ENCODE data around the gene EPHA3. TPM values are rescaled to one million over a fixed set of nuclear protein-coding genes. Genes with fewer than 3 reads are reported as not detected.

Gene EPHA3
- total RNA-seq, 1 donor from 2014 or later: 5.0 TPM

- DNase-seq (ENCODE audit: low read depth): no peak
- Histone ChIP-seq H2AFZ (ENCODE audit: low read depth, low read length) (peak overlapping the region; percentile 95), H3K4me3 (ENCODE audit: insufficient read depth, low read depth, low read length) (peak overlapping the region; percentile 70), H3K36me3 (ENCODE audit: insufficient read depth, low read length) (no peaks in the 10 kb centered on the region), H3K27me3 (ENCODE audit: insufficient read depth, low read length) (no peaks in the 10 kb centered on the region), H3K9me3 (ENCODE audit: insufficient read depth, low read depth, low read length) (no peaks in the 10 kb centered on the region), H3K79me2 (ENCODE audit: insufficient read depth, low read length) (no peaks in the 10 kb centered on the region), H3K9ac (ENCODE audit: low read length) (peak overlapping the region; percentile 56), H3K4me1 (ENCODE audit: insufficient read depth, low read length) (no peaks in the 10 kb centered on the region), H3K4me2 (ENCODE audit: low read length) (peak overlapping the region; percentile 93), H3K27ac (ENCODE audit: low read depth, low read length) (no peak overlapping the region), H4K20me1 (ENCODE audit: insufficient read depth, low read length) (no peaks in the 10 kb centered on the region)
- FAIRE-seq: no peak
- Mint-ChIP-seq H3K36me3 (ENCODE audit: low read depth, unreplicated experiment) (no peaks in the 10 kb centered on the region), H3K27me3 (ENCODE audit: low read depth, unreplicated experiment) (peaks cover 6% of the 10 kb centered on the region), H3K4me3 (ENCODE audit: unreplicated experiment) (peak overlapping the region; percentile 89), H3K9me3 (ENCODE audit: unreplicated experiment) (no peaks in the 10 kb centered on the region), H3K4me1 (ENCODE audit: low read depth, unreplicated experiment) (no peaks in the 10 kb centered on the region), H3K27ac (ENCODE audit: unreplicated experiment) (no peak overlapping the region)
- TF ChIP-seq CTCF (IDR thresholded peaks at IDR 0.05; ENCODE audit: insufficient read depth, low read depth, low read length) (no peak), EZH2 (IDR thresholded peaks at IDR 0.05; ENCODE audit: insufficient read depth, low read length) (no peak)
Observed at GRCh38 chr3:89108291-89108550, 800 bp downstream of the EPHA3 start.

- Histone ChIP-seq H3K27ac (ENCODE audit: low read depth, low read length) (no peak overlapping the region), H3K4me3 (ENCODE audit: insufficient read depth, low read depth, low read length) (no peak overlapping the region), H3K4me2 (ENCODE audit: low read length) (no peak overlapping the region), H3K36me3 (ENCODE audit: insufficient read depth, low read length) (no peaks in the 10 kb centered on the region), H3K27me3 (ENCODE audit: insufficient read depth, low read length) (no peaks in the 10 kb centered on the region), H4K20me1 (ENCODE audit: insufficient read depth, low read length) (no peaks in the 10 kb centered on the region), H3K9ac (ENCODE audit: low read length) (no peak overlapping the region), H3K4me1 (ENCODE audit: insufficient read depth, low read length) (peaks cover 7% of the 10 kb centered on the region), H2AFZ (ENCODE audit: low read depth, low read length) (no peak overlapping the region), H3K79me2 (ENCODE audit: insufficient read depth, low read length) (no peaks in the 10 kb centered on the region), H3K9me3 (ENCODE audit: insufficient read depth, low read depth, low read length) (no peaks in the 10 kb centered on the region)
- no peaks in the 10 kb centered on the region for H3K27me3 Mint-ChIP-seq (ENCODE audit: low read depth, unreplicated experiment)
- H3K9me3 Mint-ChIP-seq (ENCODE audit: unreplicated experiment): no peaks in the 10 kb centered on the region
- no peak overlapping the region for H3K27ac Mint-ChIP-seq (ENCODE audit: unreplicated experiment)
- no peak overlapping the region for H3K4me3 Mint-ChIP-seq (ENCODE audit: unreplicated experiment)
- DNase-seq (ENCODE audit: low read depth): no peak
- no peaks in the 10 kb centered on the region for H3K36me3 Mint-ChIP-seq (ENCODE audit: low read depth, unreplicated experiment)
- no peak for FAIRE-seq
- peaks cover 6% of the 10 kb centered on the region for H3K4me1 Mint-ChIP-seq (ENCODE audit: low read depth, unreplicated experiment)
- no peak for TF ChIP-seq EZH2 (IDR thresholded peaks at IDR 0.05; ENCODE audit: insufficient read depth, low read length)
- no peak for TF ChIP-seq CTCF (IDR thresholded peaks at IDR 0.05; ENCODE audit: insufficient read depth, low read depth, low read length)
Observed at GRCh38 chr3:89113344-89113743, 5.9 kb downstream of the EPHA3 start.

GRCh38 chr3:89113893-89114840 lies 6.7 kb downstream of the EPHA3 start:
- Mint-ChIP-seq H3K36me3 (ENCODE audit: low read depth, unreplicated experiment) (no peaks in the 10 kb centered on the region), H3K27me3 (ENCODE audit: low read depth, unreplicated experiment) (no peaks in the 10 kb centered on the region), H3K27ac (ENCODE audit: unreplicated experiment) (peak overlapping the region; percentile 67), H3K9me3 (ENCODE audit: unreplicated experiment) (no peaks in the 10 kb centered on the region), H3K4me3 (ENCODE audit: unreplicated experiment) (peak overlapping the region; percentile 87), H3K4me1 (ENCODE audit: low read depth, unreplicated experiment) (peaks cover 6% of the 10 kb centered on the region)
- FAIRE-seq (no peak), DNase-seq (ENCODE audit: low read depth) (peak; percentile 65)
- H2AFZ ChIP-seq (ENCODE audit: low read depth, low read length): peak overlapping the region; percentile 98
- H3K4me1 ChIP-seq (ENCODE audit: insufficient read depth, low read length): peaks cover 7% of the 10 kb centered on the region
- peak overlapping the region; percentile 89 for H3K4me2 ChIP-seq (ENCODE audit: low read length)
- H3K27me3 ChIP-seq (ENCODE audit: insufficient read depth, low read length): no peaks in the 10 kb centered on the region
- peak overlapping the region; percentile 49 for H3K27ac ChIP-seq (ENCODE audit: low read depth, low read length)
- no peaks in the 10 kb centered on the region for H3K9me3 ChIP-seq (ENCODE audit: insufficient read depth, low read depth, low read length)
- peak; percentile 52 for TF ChIP-seq CTCF (IDR thresholded peaks at IDR 0.05; ENCODE audit: insufficient read depth, low read depth, low read length)
- no peak for TF ChIP-seq EZH2 (IDR thresholded peaks at IDR 0.05; ENCODE audit: insufficient read depth, low read length)
- no peaks in the 10 kb centered on the region for H4K20me1 ChIP-seq (ENCODE audit: insufficient read depth, low read length)
- H3K36me3 ChIP-seq (ENCODE audit: insufficient read depth, low read length): no peaks in the 10 kb centered on the region
- H3K79me2 ChIP-seq (ENCODE audit: insufficient read depth, low read length): no peaks in the 10 kb centered on the region
- H3K4me3 ChIP-seq (ENCODE audit: insufficient read depth, low read depth, low read length): peak overlapping the region; percentile 72
- H3K9ac ChIP-seq (ENCODE audit: low read length): peak overlapping the region; percentile 76

Measured in astrocyte (in vitro differentiated cells and primary cell).